Measurements from ENCODE around the gene PHC2.

PHC2 gene

GRCh38 chr1:33358114-33358794 is 72.6 kb downstream of the PHC2 start:
- TF ChIP-seq ZNF8 (CRISPR knock-in tag; IDR thresholded peaks at IDR 0.05) (no peak), CSDC2 (CRISPR knock-in tag; IDR thresholded peaks at IDR 0.05) (no peak), PPARA (CRISPR knock-in tag; IDR thresholded peaks at IDR 0.05; ENCODE audit: borderline replicate concordance) (no peak), ZC3H10 (CRISPR knock-in tag; IDR thresholded peaks at IDR 0.05) (no peak), CREB5 (CRISPR knock-in tag; IDR thresholded peaks at IDR 0.05; ENCODE audit: low read depth) (no peak)
- no peak for ATAC-seq

GRCh38 chr1:33357099-33357498 is 73.8 kb downstream of the PHC2 start:
- ATAC-seq, result no peak
- TF ChIP-seq CSDC2 (CRISPR knock-in tag; IDR thresholded peaks at IDR 0.05) (no peak), OSR1 (CRISPR knock-in tag; IDR thresholded peaks at IDR 0.05) (no peak), PATZ1 (CRISPR knock-in tag; IDR thresholded peaks at IDR 0.05; ENCODE audit: borderline replicate concordance) (no peak), CREB5 (CRISPR knock-in tag; IDR thresholded peaks at IDR 0.05; ENCODE audit: low read depth) (no peak), RARB (CRISPR knock-in tag; IDR thresholded peaks at IDR 0.05) (no peak), ZNF70 (CRISPR knock-in tag; IDR thresholded peaks at IDR 0.05) (no peak), ISL1 (CRISPR knock-in tag; IDR thresholded peaks at IDR 0.05) (no peak), GLIS3 (CRISPR knock-in tag; IDR thresholded peaks at IDR 0.05) (no peak), ZFP3 (CRISPR knock-in tag; IDR thresholded peaks at IDR 0.05) (no peak), ZFP30 (CRISPR knock-in tag; IDR thresholded peaks at IDR 0.05) (no peak), BACH2 (CRISPR knock-in tag; IDR thresholded peaks at IDR 0.05; ENCODE audit: borderline replicate concordance) (no peak), PPARA (CRISPR knock-in tag; IDR thresholded peaks at IDR 0.05; ENCODE audit: borderline replicate concordance) (no peak), ZNF565 (CRISPR knock-in tag; conservative IDR thresholded peaks at IDR 0.05; ENCODE audit: low read depth) (no peak)
- TF ChIP-seq, protein P1, sequence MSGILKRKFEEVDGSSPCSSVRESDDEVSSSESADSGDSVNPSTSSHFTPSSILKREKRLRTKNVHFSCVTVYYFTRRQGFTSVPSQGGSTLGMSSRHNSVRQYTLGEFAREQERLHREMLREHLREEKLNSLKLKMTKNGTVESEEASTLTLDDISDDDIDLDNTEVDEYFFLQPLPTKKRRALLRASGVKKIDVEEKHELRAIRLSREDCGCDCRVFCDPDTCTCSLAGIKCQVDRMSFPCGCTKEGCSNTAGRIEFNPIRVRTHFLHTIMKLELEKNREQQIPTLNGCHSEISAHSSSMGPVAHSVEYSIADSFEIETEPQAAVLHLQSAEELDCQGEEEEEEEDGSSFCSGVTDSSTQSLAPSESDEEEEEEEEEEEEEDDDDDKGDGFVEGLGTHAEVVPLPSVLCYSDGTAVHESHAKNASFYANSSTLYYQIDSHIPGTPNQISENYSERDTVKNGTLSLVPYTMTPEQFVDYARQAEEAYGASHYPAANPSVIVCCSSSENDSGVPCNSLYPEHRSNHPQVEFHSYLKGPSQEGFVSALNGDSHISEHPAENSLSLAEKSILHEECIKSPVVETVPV (CRISPR knock-in tag; IDR thresholded peaks at IDR 0.05), result no peak

DNA sequence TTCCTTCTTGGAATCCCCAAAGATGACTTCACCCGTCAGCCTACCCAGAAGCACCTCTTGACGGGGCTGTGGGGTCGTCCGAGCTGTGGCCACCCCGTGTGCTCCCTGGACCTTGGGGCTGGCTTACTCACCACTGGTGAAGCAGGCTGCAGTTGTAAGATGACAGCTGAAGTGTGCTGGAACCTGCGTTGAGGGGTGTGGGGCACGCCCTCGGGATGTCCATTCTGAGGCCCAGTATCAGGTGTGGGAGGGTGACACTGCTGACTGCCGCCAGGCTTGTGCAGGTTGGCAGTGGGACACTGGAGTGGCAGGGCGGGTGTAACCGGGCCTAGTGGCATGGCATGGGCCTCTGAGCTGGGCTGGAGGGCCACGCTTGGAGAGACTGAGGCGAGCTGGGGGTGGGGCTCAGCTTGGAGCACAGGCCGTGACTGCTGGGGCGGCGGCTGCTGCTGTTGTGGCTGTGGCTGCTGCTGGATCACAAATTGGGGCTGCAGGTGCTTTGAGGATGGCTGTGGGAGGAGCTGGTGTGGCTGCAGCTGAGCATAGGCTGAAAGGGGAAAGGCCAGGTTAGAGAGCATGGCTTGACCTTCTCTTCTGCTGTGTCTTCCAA is 76.1 kb downstream of the PHC2 start:
- no peak for TF ChIP-seq CSDC2 (CRISPR knock-in tag; IDR thresholded peaks at IDR 0.05)
- TF ChIP-seq TCF4 (CRISPR knock-in tag; IDR thresholded peaks at IDR 0.05; ENCODE audit: borderline replicate concordance), result no peak
- no peak for TF ChIP-seq ISL1 (CRISPR knock-in tag; IDR thresholded peaks at IDR 0.05)
- no peak for TF ChIP-seq RARB (CRISPR knock-in tag; IDR thresholded peaks at IDR 0.05)
- TF ChIP-seq PATZ1 (CRISPR knock-in tag; IDR thresholded peaks at IDR 0.05; ENCODE audit: borderline replicate concordance), result no peak
- TF ChIP-seq TOX (CRISPR knock-in tag; IDR thresholded peaks at IDR 0.05; ENCODE audit: borderline replicate concordance), result no peak
- no peak for ATAC-seq

GRCh38 chr1:33353531-33353930 is 77.4 kb downstream of the PHC2 start:
- ATAC-seq, result no peak
- TF ChIP-seq ESRRG (CRISPR knock-in tag; IDR thresholded peaks at IDR 0.05) (no peak), ZC3H10 (CRISPR knock-in tag; IDR thresholded peaks at IDR 0.05) (no peak), TOX (CRISPR knock-in tag; IDR thresholded peaks at IDR 0.05; ENCODE audit: borderline replicate concordance) (no peak), ARNTL (CRISPR knock-in tag; IDR thresholded peaks at IDR 0.05; ENCODE audit: borderline replicate concordance, low read depth) (no peak), ZFP3 (CRISPR knock-in tag; IDR thresholded peaks at IDR 0.05) (no peak), PPARA (CRISPR knock-in tag; IDR thresholded peaks at IDR 0.05; ENCODE audit: borderline replicate concordance) (no peak), SNAI2 (CRISPR knock-in tag; IDR thresholded peaks at IDR 0.05) (no peak), TSHZ2 (CRISPR knock-in tag; IDR thresholded peaks at IDR 0.05) (no peak), CREB5 (CRISPR knock-in tag; IDR thresholded peaks at IDR 0.05; ENCODE audit: low read depth) (no peak), CSDC2 (CRISPR knock-in tag; IDR thresholded peaks at IDR 0.05) (no peak)
